NCI-H1694 (cell line): Measurements from ENCODE around the gene TNXB.
"Not testable (repeated sequence)": the region's sequence is repeated elsewhere in the genome, so short reads cannot be mapped to it uniquely, and the experiment has no call there.

ENCODE experiments used
- DNase-seq: peaks from one replicate; lab custom pipeline; 2025; lab: John Stamatoyannopoulos, UW

TNXB gene

GRCh38 chr6:32037598-32038524 is 71.3 kb downstream of the TNXB start, which contains the start of gene CYP21A2:
Gene CYP21A2 (plus strand): TSS chr6:32038415. CDS start chr6:32038423, 8 bp downstream.
- not testable (repeated sequence) for DNase-seq

GRCh38 chr6:32037136-32037535 is 72.0 kb downstream of the TNXB start:
- not testable (repeated sequence) for DNase-seq

- DNase-seq: not testable (repeated sequence)
These were observed 73.7 kb downstream of the TNXB start for GRCh38 chr6:32035283-32036013.

- DNase-seq: not testable (repeated sequence)
These were observed 79.6 kb downstream of the TNXB start for GRCh38 chr6:32029553-32029952.

GRCh38 chr6:32028631-32029030 is 80.5 kb downstream of the TNXB start:
- not testable (repeated sequence) for DNase-seq

GRCh38 chr6:32022100-32022499 is 87.0 kb downstream of the TNXB start:
- DNase-seq: not testable (repeated sequence)

- DNase-seq: not testable (repeated sequence)
These were observed 94.6 kb downstream of the TNXB start, which contains the start of gene C4B for GRCh38 chr6:32014547-32014946. Gene C4B (plus strand): TSS chr6:32014795. CDS start chr6:32014846, 51 bp downstream.

GRCh38 chr6:32013738-32014137 is 95.4 kb downstream of the TNXB start:
- not testable (repeated sequence) for DNase-seq

GRCh38 chr6:32012941-32013617 is 96.1 kb downstream of the TNXB start:
- not testable (repeated sequence) for DNase-seq

GRCh38 chr6:32010856-32011530 is 98.1 kb downstream of the TNXB start:
- DNase-seq: not testable (repeated sequence)

GRCh38 chr6:32009537-32009936 is 99.6 kb downstream of the TNXB start:
- not testable (repeated sequence) for DNase-seq

- not testable (repeated sequence) for DNase-seq
These were observed 100.5 kb downstream of the TNXB start for GRCh38 chr6:32008616-32009015.

- DNase-seq: not testable (repeated sequence)
These were observed 101.1 kb downstream of the TNXB start for GRCh38 chr6:32008037-32008436.

GRCh38 chr6:32007086-32007485 is 102.1 kb downstream of the TNXB start:
- DNase-seq: not testable (repeated sequence)

- DNase-seq: not testable (repeated sequence)
These were observed 103.1 kb downstream of the TNXB start for GRCh38 chr6:32005991-32006529.

- not testable (repeated sequence) for DNase-seq
These were observed 103.6 kb downstream of the TNXB start for GRCh38 chr6:32005538-32005880.

GRCh38 chr6:32004864-32005537 is 104.1 kb downstream of the TNXB start:
- not testable (repeated sequence) for DNase-seq

- not testable (repeated sequence) for DNase-seq
These were observed 104.7 kb downstream of the TNXB start for GRCh38 chr6:32004393-32004792.

- DNase-seq: not testable (repeated sequence)
These were observed 105.8 kb downstream of the TNXB start for GRCh38 chr6:32003301-32003700.

GRCh38 chr6:32002546-32003268 is 106.4 kb downstream of the TNXB start:
- not testable (repeated sequence) for DNase-seq
